ENCODE results near the gene KCNQ1.
A peak's percentile ranks its signal among the peaks of the same experiment; 100 is the strongest.

The KCNQ1 gene

GRCh38 chr11:2444821-2445745 is at the start of gene KCNQ1:
KCNQ1 (plus strand) TSS chr11:2445008; CDS start chr11:2445099, 91 bp downstream.
- peak; percentile 40 for DNase-seq

- no peak for DNase-seq
These were observed 49.5 kb upstream of the KCNQ1 start for GRCh38 chr11:2395211-2395730.

DNA sequence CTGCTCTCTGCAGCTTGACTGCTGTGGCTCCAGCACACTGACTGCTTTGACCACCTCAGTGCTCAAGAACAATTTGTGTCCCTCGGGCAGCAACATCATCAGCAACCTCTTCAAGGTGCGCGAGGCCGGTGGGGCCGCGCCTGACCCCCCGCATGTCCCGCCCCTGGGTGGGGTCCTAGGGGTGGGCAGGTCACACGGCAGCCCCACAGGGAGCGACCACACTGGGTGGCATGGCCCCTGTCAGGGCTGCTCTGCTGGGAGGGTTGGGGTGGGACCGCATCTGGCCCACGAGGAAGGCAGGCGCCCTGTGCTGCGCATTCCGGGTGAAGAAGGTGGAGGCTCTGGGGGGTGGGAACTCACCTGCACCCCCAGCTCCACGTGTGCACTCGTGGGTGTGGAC is 49.0 kb upstream of the KCNQ1 start:
- DNase-seq = no peak

GRCh38 chr11:2396471-2396870 is 48.3 kb upstream of the KCNQ1 start:
- no peak for DNase-seq

- no peak for DNase-seq
These were observed 47.8 kb upstream of the KCNQ1 start for GRCh38 chr11:2397005-2397404.

- no peak for DNase-seq
These were observed 46.0 kb upstream of the KCNQ1 start for GRCh38 chr11:2398664-2399355.

DNA sequence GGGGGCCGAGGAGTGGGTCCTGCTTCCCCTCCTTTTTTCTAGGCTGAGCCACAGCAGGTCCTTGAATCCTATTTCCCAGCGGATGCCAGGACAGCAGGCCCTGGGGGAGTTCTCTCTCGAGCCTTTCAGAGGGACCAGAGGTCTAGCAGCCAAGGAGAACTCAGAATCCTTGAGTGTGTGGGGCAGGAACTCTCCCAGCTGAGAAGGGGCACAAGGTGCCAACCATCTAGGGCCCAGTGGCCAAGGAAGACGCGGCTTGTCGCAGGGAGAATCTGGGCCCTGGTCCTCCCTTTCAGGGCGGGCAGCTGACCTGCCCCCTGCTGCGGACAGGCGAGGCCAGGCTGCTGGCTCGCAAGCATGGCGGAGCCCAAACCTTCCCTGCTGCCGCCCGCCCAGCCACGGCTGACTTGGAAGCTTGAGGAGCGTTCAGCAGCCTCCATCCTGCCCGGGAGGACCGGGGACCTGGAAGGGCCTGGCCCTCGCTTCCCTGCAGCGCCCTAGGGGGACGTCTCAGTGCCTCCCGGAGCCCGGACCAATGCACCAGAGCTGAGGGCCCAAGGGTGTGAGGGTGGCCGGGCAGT is 45.2 kb upstream of the KCNQ1 start:
- peak; percentile 42 for DNase-seq

- DNase-seq = peak; percentile 100
These were observed 44.6 kb upstream of the KCNQ1 start, which contains the start of gene TSSC4 for GRCh38 chr11:2400069-2400761. TSSC4 (plus strand) TSS chr11:2400750; CDS start chr11:2402634, 1,884 bp downstream.

DNA sequence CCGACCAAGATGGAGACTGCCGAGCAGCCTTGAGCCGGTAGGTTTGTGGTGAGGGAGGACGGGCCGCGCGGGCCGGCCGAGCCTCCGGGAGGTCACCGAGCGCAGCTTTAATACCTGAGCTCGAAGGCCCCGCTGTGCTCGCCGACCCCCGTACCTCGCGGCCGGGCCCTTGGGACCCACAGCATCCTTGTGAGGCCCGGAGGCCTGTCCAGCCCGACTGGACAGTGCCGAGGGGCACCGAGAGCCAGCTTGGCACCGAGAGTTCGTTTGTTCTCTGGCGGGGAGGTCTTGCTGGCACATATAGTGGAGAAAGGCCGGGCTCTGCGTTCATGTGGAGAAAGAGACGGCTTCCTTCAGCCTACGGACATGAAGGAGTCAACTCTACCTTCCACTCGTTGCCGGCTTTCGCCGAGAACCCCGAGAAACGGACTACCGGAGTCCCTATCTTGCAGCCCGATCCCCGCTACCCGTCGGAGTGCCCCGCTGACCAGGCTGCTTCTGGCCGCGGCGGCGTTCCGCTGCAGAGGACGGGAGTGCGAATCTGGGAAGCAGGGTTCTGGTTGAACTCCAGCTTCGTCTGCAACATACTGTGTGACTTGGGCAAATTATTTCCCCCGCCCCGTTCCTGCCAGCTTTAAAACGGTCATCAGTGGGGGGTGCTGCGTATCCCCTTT is 43.9 kb upstream of the KCNQ1 start:
- DNase-seq = no peak

DNA sequence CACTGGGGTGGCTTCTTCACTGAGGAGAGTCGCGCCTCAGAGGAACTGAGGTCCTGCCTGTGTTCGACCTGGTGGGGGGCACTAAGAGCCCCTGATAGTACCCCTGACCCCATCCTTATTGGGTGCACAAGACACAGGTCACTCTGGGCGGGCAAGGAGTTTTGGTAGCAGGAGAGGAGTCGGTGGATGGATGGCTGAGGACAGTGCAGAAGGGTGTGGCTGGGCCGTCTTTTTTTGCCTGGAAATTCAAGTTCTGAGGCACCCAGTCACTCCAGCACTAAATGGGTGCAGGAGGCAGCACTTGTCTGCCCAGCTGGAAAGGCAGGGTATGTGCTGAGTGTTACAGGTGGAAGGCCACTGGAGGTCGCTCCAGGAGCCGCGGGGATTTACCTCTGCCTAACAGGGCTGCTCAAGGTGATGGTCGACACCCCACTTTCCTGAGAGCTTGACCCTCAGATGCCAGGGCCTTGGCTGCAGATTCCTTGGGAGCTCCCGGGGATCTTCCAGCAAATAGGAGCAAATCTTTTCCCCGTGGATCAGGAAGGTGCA is 43.3 kb upstream of the KCNQ1 start:
- no peak for DNase-seq

- DNase-seq = no peak
These were observed 42.7 kb upstream of the KCNQ1 start for GRCh38 chr11:2402106-2402505.

DNA sequence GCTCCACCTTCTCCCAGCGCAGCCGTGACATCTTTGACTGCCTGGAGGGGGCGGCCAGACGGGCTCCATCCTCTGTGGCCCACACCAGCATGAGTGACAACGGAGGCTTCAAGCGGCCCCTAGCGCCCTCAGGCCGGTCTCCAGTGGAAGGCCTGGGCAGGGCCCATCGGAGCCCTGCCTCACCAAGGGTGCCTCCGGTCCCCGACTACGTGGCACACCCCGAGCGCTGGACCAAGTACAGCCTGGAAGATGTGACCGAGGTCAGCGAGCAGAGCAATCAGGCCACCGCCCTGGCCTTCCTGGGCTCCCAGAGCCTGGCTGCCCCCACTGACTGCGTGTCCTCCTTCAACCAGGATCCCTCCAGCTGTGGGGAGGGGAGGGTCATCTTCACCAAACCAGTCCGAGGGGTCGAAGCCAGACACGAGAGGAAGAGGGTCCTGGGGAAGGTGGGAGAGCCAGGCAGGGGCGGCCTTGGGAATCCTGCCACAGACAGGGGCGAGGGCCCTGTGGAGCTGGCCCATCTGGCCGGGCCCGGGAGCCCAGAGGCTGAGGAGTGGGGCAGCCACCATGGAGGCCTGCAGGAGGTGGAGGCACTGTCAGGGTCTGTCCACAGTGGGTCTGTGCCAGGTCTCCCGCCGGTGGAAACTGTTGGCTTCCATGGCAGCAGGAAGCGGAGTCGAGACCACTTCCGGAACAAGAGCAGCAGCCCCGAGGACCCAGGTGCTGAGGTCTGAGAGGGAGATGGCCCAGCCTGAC is 41.7 kb upstream of the KCNQ1 start:
- DNase-seq = no peak

GRCh38 chr11:2404735-2405196 is 40.0 kb upstream of the KCNQ1 start:
- DNase-seq = no peak

GRCh38 chr11:2406451-2406850 is 38.4 kb upstream of the KCNQ1 start:
- DNase-seq = no peak

DNA sequence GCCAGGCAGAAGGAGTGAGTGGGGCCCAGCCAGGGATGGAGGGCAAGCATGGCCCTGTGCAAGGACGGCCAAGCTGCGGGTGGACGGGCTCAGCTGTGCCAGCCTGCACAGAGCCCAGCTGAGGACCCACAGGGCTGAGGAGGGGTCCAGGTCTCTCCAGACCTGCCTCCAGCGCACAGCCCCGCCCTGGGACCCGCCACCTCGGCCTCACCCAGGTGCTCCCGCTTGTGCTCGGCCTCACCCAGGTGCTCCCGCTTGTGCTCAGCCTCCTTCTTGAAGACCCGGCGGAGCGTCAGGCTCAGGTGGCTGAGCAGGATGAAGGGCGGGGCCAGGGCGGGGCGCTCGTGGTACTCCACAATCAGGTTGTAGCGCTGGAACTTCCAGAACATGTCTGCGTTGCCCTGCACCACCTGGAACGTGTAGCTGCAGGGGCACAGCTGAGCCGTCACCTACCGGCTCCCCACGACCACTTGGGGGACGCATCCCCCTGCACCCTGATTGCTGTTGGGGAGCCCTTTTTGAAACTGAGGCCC is 37.9 kb upstream of the KCNQ1 start:
- no peak for DNase-seq

DNA sequence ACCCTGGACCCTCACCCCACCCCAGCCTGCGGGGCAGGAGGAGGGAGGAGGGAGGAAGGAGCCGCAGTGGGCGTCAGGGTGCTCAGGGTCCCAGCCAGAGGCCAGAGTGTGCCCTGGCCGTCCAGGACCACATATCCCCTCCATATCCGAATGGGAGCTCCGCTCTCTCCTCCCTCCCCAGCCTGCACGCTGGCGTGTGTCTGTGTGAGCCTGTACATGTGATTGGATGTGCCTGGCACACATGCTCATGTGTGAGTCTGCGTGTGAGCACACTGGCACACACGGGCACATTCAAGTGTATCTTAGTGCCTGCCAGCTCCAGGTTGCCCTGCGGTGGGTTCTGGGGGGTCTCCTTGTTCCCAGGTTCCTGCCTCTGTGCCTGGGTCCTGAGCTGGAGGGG is 36.1 kb upstream of the KCNQ1 start:
- DNase-seq = no peak

- no peak for DNase-seq
These were observed 35.7 kb upstream of the KCNQ1 start for GRCh38 chr11:2409126-2409525.

GRCh38 chr11:2409611-2410468 is 35.0 kb upstream of the KCNQ1 start:
- peak; percentile 25 for DNase-seq

GRCh38 chr11:2410616-2411015 is 34.2 kb upstream of the KCNQ1 start:
- no peak for DNase-seq
